GM18870 (cell line): ENCODE measurements around the gene PRAME.
"Not testable (repeated sequence)": the region's sequence is repeated elsewhere in the genome, so short reads cannot be mapped to it uniquely, and the experiment has no call there.

ENCODE experiments used
- ATAC-seq: cut with Tn5 transposase; IDR thresholded peaks from one replicate; pipeline ENCODE4 v1.9.1; 2021; ENCODE audit warnings: moderate library complexity; ENCODE audit not compliant: unreplicated experiment

Gene PRAME

GRCh38 chr22:22553141-22553540 lies 5.9 kb downstream of the PRAME start:
- no peak for ATAC-seq

GRCh38 chr22:22552630-22553029 lies 6.4 kb downstream of the PRAME start:
- no peak for ATAC-seq

DNA sequence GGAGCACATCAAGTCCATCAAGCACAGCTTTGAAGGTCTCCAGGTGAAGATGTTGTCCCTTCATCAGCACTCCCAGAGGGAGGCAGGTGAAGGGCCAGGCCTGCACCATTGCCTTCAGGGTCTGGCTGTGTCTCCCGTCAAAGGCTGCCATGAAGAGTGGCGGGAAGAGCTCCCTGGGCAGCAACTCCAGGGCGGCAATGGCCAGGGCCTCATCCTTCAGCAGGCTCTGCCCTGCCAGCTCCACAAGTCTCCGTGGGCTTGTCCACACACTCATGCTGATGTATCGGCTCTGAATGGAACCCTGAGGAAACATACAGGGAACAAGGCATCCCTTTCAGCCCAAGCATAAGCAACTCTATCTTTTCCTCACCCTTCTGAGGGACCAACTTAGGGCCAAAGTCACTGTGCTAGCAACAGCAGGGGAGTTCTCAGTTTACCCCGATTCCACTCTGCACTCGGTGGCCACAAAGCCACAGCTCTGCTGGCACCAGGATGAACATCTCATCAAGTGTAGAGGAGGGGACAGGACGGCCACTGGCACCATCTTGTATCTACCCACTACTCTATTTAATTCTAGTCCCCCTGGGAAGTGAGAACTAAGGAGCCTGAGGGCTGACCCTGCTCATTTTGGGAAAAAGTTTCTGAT lies 8.2 kb downstream of the PRAME start:
- ATAC-seq: no peak

DNA sequence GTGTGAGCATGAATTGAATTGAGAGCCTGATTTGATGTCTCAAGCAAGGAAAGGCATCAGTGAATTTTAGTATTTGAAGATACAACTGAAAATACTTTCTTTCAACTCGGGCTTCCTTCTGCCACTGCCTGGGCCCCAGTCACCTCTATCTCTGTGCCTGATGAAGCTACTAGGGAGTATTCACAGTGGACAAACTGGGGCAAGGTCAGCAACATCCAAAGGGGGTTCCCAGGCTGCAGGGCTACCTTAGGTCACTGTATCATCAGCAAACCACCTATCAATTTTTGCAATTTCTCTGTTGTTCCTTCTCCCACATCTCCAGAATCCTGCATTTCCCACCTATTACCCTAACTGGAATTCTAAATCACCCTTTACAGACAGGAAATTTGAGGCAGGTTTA lies 10.2 kb downstream of the PRAME start:
- ATAC-seq: no peak

DNA sequence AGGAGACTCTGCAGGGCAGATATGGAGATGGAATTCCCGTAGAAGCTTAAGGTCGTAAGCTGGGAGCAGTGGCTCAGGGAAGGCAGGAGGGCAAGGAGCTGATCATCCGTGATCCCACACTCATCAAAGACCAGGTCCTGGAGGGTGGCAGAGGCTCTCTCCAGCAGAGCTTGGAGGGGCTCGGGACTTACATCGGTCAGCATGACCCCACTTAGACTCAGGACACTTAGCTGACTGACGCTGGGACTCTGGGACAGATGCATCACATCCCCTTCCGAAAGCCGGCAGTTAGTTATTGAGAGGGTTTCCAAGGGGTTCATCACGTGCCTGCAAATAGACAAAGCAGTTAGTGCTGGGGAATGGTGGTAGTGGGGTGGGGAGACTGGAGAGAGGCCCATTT lies 10.7 kb downstream of the PRAME start:
- ATAC-seq: no peak

GRCh38 chr22:22547692-22548300 lies 11.3 kb downstream of the PRAME start:
- ATAC-seq: no peak

DNA sequence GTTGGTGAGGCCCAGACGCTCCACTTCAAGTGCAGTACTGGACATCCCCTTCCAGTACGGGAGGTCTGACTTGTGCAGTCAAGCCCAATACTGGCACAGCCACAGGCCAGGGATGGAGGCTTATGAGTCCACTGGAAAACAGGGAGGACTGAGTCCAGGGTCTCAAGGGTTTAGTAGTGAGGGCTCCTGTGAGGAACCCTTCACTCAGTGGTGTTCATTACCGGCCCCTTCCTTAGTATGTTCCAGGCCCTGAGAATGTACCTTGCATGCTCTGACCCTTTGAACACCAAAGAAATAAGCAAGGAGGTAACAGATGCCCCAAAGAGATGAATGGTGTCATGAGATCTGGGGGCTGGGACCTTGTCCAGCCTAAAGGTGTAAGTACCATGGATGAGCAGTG lies 11.8 kb downstream of the PRAME start:
- ATAC-seq: no peak

DNA sequence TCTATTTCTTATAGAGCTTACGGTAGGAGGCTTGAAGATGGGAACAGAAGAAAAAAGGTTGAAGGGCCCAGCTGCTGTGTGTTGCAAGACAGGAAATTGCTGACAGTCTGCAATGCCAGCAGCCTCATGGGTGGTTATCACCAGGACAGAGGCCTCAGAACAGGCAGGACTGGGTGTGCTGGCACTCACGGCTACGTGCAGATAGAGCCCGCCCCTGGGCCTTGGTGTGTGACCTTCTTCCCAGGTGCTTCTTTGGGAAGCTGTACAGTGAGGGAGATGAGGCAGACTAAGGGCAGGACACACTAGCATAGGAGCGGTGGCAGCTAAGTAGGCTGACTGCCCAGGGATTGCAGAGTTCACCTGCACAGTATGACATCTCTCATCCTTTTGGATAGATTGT lies 12.6 kb downstream of the PRAME start:
- ATAC-seq: no peak

DNA sequence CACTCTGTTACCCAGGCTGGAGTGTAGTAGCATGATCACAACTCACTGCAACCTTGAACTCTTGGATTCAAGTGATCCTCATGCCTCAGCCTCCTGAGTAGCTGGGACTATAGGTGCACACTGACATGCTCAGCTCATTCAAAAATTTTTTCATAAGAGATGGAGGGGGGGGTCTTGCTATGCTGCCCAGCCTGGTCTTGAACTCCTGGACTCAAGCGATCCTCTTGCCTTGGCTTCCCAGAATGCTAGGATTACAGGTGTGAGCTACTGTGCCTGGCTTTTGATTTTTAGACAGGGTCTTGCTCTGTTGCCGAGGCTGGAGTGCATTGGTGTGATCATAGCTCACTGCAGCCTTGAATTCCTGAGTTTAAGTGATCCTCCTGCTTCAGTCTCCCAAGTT lies 14.0 kb downstream of the PRAME start:
- no peak for ATAC-seq

DNA sequence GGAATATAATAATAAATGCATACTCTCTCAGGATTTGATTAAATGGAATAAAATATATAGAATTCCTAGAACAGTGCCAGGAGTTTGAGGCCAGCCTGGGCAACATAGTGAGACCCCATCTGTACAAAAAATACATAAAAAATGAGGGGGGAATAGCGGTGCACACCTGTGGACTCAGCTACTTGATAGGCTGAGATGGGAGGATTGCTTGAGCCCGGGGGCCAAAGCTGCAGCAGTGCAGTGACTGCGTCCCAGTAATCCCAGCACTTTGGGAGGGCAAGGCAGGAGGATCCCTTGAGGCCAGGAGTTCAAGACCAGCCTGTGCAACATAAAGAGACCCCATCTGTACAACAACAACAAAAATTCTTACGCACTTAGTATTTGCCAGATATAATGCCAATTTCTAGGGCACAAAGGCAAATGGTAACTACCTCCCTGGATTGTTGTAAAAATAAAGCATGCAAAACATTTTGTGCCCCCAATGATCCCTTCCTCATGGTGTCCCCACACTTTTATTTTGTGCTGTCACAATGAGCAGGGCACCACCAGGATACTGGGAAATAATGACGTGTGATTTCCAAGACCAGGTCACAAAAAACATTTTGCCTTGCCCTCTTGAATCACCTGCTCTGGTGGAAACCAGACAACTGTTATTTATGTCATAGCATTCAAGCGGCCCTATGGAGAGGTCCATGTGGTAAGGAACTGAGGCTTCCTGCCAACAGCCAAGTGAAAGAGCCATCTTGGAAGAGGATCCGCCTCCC lies 20.7 kb downstream of the PRAME start:
- ATAC-seq: no peak

GRCh38 chr22:22536916-22537315 lies 22.1 kb downstream of the PRAME start:
- ATAC-seq: no peak

DNA sequence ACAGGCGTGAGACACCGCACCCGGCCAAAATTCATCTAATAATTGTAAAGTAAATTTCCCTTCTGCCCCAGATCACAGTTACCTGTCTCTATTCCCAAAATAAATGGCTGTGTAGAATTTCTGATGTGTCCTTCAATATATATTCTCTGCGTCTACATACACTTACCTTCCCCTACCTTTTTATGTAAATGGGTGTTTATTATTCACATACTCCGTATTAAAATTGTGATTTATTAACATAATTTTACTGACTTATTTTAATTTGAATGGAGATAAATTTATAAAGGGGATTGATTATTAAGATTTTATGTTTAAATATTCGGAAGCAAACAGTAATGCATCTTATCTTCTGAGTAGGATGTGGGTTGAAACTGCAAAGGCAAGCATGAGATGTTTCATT lies 22.6 kb downstream of the PRAME start:
- no peak for ATAC-seq

DNA sequence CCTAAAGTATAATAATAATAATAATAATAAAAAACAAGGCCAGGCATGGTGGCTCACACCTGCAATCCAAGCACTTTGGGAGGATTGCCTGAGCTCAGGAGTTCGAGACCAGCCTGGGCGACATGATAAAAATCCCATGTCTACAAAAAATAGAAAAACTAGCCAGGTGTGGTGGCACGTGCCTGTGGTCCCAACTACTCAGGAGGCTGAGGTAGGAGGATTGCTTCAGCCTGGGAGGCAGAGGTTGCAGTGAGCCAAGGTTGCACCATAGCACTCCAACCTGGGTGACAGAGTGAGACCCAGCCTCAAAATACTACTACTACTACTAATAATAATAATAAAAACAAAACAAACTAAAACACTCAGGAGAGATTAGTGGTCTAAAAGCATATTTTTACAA lies 23.4 kb downstream of the PRAME start:
- ATAC-seq: no peak

DNA sequence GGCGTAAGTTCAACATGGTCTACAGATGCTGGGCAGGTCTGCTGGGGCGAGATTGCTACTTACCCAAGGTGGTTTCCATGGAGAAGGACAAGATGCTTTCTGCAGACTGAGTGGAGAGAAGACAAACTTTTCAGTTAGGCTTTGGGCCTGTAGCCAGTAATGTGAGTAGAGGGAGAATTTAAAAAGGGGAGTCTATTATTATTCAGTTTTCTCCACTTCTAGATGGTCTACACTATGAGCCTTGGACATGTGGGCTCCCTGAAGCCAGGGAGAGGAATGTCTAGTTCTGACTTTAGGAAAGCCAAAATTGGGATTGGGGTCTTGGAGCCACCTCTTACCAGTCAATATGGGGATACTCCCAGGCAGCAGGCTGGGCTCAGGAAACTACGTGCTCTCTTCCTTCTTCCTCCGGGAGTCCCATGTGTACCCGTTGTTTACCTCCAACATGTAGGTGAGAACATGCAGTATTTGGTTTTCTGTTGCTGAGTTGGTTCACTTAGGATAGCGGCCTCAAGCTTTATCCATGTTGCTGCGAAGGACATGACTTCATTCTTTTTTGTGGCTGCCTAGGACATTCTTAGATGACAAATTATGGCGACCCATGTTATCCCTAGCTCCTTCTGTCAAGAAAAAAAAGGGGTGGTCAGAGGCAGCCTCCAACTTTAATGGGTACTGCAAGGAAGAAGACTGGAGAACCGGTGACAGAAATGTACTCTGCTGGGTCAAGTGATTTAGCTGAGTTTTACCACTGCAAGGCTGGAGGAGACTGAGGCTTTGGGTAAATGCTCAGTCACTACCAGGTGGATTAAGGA lies 24.3 kb downstream of the PRAME start:
- ATAC-seq: no peak

- no peak for ATAC-seq
Measured at GRCh38 chr22:22533863-22534262, 25.2 kb downstream of the PRAME start.

GRCh38 chr22:22533417-22533816 lies 25.6 kb downstream of the PRAME start:
- ATAC-seq: no peak

- ATAC-seq: not testable (repeated sequence)
Measured at GRCh38 chr22:22532547-22533071, 26.5 kb downstream of the PRAME start.

GRCh38 chr22:22531770-22532546 lies 27.1 kb downstream of the PRAME start:
- ATAC-seq: no peak

- ATAC-seq: no peak
Measured at GRCh38 chr22:22528780-22529179, 30.3 kb downstream of the PRAME start.

DNA sequence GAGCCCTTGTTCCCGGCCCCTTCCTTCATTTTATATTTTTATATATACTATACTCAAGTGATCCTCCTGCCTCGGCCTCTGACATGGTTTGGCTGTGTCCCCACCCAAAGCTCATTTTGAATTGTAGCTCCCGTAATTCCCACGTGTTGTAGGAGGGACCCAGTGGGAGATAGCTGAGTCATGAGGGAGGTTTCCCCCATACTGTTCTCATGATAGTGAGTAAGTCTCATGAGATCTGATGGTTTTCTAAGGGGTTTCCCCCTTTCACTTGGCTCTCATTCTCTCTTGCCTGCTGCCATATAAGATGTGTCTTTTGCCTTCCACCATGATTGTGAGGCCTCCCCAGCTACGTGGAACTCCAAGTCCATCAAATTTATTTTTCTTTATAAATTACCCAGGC lies 31.8 kb downstream of the PRAME start:
- no peak for ATAC-seq
